ENCODE data around the gene GATA3. TPM values are rescaled to one million over a fixed set of nuclear protein-coding genes. Genes with fewer than 3 reads are reported as not detected.

The GATA3 gene
- total RNA-seq = not detected in 2 replicates

DNA sequence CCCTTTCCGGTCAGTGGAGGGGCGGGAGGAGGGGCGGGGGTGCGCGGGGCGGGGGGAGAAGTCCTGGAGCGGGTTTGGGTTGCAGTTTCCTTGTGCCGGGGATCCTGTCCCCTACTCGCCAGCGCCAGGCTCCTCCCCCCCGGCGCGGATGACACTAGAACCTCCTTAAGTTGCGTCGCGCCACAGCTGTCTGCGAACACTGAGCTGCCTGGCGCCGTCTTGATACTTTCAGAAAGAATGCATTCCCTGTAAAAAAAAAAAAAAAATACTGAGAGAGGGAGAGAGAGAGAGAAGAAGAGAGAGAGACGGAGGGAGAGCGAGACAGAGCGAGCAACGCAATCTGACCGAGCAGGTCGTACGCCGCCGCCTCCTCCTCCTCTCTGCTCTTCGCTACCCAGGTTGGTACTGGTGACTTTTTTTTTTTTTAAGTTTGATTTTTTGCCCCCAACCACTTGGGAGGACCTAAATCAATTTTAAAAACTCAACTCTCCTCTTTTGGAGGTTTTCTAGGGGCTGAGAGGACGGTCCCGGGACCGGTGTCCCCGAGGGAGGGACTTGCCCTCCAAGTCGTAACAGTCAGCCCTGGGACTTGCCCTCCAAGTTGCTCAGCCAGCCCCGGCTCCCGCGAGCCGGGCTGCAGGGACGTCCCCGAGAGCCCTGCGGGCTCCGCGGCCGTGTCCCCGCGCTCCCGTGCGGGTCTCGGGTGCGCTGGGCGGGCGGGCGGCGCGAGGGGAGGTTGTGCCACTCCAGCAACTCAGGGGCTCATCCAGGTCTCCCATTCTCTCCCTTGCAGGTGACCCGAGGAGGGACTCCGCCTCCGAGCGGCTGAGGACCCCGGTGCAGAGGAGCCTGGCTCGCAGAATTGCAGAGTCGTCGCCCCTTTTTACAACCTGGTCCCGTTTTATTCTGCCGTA lies at the start of gene GATA3:
TSS of gene GATA3 (plus strand) at position 195 of the 914 bp plus-strand sequence. CDS start 968 bp downstream, outside the sequence.

Other genes with a start within 250 kb of the GATA3 start
- gene TAF3, start 236.2 kb upstream of the GATA3 start, total RNA-seq = 1.8 and 2.9 TPM in 2 replicates

Data from subcutaneous preadipocyte (primary cell).